UCSD-AML1 (cell line): ENCODE results near the gene KCTD17.
A peak's percentile ranks its signal among the peaks of the same experiment; 100 is the strongest.

ENCODE experiments used
- DNase-seq: peaks from one replicate; lab custom pipeline; 2025; ENCODE audit not compliant: unreplicated experiment; lab: John Stamatoyannopoulos, UW

The KCTD17 gene

DNA sequence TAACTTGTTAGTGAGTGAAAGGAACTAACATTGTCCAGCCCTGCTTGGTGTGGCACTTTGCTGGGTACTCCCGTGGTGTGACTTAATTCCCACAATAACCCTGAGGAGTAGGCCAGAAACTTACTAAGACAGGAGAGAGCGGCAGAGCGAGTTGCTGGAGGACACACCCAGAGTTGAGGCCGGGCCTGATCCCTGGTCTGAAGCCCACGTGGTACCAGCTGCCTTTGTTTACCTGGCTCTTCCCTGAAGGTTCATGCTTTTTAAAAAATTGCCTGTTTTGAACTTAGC is 31.4 kb upstream of the KCTD17 start:
- no peak for DNase-seq

DNA sequence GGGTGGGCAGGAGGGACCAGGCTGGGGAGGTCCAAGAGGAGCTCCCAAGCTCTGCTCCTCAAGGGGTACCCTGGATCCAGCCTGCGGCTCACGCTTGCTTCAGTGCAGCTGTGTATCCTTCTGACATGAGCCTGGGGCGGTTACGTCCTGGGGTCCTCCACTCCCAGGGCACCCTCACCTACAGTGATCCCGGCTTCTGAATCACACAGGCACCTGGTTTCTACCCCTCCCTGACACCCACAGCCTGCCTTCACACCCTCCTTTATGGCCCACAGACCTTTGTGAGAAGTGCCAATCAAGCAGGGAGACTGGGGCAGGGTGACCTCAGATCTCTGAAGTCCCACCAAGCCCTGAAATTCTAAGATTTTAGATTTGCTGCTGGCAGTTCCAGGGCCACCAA is 30.5 kb upstream of the KCTD17 start:
- DNase-seq, result no peak

DNA sequence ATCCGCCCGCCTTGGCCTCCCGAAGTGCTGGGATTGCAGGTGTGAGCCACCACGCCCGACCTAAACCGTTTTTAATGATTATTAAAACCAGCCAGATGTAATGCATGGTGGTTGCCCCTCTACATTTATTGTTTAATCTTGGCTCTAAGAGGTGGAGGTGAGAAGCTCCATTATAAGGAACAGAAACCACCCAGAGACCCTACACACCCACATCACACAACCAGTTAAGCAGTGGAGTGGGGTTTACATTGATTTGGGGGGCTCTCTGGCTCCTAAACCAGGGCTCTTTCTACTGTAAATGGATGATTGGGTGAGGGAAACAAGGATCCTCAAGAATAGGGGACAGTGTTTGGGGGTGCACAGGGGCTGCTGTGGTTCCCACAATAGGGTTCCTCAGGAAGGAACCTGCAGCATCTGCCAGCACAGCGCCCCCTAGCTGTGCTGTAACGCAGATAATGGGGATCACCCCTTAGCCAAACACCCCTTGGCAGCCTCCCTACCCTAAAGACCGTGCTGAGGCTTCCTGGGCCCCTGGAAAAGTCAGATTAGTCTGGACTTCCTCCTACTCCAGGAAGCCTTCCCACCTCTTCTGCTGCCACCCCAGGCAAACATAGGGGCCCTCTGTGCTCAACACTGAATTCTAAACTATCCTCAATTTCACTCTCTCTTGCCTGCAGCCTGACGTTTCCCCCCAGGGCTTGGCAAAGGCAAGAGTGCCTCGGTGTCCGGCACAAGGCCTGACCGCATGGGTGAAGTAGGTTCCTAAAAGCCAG is 29.6 kb upstream of the KCTD17 start:
- peak; percentile 61 for DNase-seq

DNA sequence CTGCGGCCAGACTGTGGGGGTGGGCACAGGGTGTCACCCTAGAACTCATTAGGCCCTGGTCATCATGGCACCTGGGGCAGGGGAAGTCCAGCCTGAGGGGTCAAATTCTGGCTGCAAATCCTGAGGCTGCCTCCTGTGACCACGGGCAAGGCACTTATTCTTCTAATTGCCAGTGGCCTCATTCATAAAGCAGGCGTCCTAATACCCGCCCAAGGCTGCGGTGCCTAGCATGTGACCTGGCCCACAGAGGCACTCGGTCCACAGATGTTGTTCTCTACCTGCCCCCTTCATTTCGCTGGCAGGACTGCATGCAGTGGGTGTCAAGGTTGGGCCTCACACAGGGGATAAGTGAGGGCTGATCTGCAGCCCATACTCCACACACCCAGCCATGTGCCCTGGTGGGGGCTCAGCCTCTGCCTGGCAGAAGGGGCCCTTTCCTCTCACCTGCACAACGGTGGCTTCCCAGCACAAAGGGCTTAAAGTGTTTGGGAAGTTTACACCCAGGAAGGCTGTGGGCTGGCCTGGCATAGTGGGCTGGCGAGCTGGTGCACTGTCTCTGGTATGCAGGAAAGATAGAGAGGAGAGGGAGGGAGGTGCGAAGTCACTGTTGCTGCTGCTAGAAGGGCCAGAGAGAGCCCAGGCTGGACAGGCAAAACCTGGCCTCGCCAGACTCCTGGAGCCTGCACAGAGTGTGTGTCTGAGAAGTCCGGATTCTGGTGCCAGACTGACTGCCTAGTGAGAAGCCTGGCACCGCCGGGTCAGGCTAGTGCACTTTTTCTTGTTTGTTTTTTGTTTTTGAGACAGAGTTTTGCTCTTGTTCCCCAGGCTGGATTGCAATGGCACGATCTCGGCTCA is 28.8 kb upstream of the KCTD17 start:
- no peak for DNase-seq

DNA sequence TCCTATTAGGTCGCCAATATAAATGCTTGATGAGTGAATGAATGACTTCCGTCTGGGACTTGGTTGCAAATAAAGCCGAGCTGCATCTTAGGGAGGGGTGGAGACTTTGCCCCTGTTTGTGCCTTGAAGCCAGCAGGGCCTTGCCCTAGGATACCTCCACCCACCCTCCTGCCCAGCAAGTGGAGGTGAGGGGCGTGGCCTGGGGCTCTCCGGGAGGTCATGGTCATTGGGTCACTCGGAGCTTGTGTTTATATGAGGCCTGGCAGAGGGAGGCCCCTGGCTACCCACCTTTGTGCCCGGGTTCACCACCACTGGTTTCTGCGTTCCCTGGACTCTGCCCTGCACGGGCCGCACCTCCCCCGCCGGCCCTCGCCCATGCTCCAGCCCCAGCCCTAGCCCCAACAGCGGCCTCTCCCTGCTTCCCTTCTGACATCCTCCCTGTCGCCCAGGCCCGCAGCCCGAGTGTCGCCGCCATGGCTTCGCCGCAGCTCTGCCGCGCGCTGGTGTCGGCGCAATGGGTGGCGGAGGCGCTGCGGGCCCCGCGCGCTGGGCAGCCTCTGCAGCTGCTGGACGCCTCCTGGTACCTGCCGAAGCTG is 27.7 kb upstream of the KCTD17 start:
- no peak for DNase-seq

GRCh38 chr22:37024339-37025157 is 27.0 kb upstream of the KCTD17 start:
- DNase-seq, result no peak

DNA sequence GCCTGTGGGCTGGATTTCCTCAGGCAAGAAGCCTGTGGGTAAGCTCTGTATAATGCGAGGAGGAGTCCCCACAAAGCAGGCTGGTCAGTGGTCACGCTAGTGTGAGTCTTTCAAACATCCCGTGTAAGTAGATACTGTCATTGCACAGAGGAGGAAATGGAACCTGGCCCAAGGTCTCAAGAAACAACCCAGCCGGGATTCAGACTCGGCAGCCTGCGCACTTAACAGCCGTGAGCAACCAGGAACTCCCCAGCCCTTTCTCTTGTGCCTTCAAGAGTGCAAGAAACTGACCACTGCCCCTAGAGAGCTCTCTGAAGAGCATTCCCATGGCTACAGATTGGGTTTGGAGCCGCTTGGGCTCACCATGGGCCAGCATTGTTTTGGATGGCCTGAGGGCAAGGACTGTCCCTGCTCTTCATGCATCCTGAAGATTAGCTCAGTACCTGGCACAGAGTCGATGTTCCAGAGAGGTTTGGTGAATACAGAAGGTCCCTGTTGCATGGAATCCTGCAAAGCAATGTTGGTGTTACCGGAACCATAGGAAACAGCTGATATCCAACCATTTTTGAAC is 26.0 kb upstream of the KCTD17 start:
- DNase-seq, result no peak

DNA sequence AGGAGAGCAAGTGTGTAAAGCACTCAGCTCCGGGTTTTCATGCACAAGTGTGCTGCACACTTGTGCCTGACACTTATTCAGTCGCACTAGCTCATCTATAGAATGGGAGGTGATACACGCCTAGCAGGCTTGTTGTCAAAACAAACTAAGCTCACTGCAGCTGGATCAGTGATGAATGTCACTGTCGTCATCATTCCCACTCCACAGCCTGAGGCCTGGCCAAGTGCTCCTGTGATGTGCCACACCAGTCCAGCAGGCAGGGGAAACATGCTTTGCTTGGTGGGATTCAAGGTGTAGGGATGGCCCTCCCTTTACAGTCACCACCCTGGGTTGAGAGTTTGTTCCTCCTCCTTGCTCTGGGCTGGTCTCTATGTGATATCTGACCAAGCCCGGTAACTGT is 25.2 kb upstream of the KCTD17 start:
- no peak for DNase-seq

DNA sequence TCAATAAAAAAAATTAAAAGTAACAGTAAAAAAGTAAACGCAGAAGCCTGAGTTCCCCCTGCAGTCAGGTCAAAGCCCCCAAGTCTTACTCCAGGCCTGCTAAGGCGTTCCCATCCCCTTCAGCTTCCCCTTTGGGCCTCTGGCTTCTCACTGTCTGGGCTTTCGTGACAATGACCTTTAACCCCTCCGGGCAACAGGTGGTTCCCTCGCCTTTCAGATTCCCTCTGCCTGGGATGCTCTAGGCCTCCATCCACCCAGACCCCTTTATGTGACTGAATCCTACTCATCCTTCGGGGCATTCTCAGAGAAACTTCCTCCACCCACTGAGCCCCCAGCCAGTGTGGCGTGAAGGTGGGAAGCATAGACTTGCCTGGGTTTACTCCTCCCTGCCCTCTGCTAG is 24.0 kb upstream of the KCTD17 start:
- DNase-seq, result no peak

DNA sequence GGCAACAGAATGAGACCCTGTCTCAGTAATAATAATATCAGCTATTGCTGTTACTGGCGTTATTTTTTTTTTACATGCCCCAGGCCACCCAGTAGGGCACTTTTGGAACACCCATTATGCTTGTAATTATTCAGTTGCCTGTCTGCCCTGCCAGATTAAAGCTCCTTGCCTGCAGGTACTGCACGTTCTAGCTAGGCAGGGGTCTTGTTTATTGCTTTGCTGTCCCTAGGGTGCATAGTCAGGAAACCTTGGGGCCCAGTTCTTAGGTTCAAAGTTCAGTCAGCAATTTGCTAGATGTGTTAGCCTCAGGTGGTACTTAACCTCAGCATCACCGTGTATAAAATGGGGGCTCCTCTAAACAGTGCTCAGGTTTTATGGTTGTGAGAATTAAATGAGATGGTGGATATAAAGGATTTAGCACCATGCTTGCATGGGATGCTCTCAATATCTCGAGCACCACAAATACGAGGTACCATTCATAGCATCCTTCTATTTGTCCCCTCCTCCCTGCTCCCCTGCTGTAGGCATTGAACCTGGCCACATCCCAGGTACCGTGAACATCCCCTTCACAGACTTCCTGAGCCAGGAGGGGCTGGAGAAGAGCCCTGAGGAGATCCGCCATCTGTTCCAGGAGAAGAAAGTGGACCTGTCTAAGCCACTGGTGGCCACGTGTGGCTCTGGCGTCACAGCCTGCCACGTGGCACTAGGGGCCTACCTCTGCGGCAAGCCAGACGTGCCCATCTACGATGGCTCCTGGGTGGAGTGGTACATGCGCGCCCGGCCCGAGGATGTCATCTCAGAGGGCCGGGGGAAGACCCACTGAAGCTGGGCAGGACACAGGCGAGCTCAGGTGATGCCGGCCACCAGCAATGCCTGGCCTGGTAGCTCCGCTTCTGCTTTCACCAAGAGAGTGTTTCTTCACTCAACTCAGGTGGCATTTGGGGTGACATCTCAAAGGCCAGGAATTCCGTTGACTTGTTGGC is 22.6 kb upstream of the KCTD17 start:
- no peak for DNase-seq

DNA sequence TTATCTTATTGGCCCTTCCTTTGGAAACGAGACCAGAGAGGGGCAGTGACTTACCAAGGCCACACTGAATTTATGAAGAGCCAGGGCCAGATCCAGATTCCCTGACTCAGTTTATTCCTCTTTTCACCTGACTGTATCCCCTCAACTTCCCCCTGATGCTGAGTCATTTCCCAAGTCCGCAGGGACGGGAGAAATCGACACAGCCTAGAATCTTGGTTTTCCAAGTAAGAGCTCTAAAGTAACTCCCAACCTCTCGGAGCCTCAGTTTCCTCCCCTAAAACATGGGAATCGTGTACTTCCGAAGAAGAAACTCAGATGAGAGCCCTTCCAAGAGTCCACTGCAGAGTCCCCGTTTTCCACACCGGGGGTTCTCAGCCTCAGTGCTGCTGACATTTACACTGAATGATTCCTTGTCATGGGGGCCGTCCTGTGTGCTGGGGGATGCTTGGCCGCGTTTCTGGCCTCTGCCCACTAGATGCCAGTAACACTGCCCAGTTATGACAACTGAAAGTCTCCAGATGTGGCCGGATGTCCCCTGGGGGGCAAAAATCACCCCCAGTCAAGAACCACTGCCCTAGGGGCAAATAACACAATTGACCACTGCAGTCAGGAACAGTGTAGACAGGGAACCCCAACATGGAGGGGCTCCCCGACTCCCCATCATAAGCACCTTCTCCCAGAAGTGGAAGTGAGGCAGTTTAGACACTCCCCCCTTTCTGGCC is 20.8 kb upstream of the KCTD17 start:
- DNase-seq, result no peak

GRCh38 chr22:37032134-37032534 is 19.4 kb upstream of the KCTD17 start:
- DNase-seq, result no peak

GRCh38 chr22:37032535-37033460 is 18.7 kb upstream of the KCTD17 start:
- no peak for DNase-seq

GRCh38 chr22:37033605-37034430 is 17.7 kb upstream of the KCTD17 start:
- no peak for DNase-seq

DNA sequence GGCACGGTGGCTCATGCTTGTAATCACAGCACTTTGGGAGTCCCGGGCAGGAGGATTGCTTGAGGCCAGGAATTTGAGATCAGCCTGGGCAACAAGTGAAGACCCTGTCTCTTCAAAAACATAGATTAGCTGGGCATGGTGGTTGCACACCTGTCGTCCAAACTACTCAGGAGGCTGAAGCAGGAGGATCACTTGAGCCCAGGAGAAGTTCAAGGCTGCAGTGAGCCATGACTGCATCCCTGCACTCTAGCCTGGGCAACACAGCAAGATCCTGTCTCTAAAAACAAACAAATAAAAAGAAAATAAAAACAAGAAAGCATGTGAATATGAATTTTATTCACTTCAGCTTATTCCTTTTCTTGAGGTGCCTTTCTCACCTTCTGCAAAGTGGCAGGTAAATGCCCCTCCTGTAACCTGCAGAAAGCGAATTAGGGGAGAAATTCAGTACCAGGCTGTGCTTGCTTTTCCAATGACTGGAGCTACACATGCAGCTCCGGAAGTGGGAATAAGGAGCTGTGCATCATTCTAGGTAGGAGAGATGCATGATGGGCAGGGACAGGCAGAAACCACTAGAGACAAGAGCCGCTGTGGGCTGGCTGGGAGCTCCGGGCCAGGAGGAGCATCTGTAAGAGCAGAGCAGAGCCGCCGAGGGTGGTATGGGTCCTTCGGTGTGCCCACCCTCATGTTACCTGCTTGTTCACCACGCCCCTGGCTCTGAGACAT is 14.7 kb upstream of the KCTD17 start:
- DNase-seq, result no peak

GRCh38 chr22:37037669-37038068 is 13.9 kb upstream of the KCTD17 start:
- no peak for DNase-seq

GRCh38 chr22:37039466-37039865 is 12.1 kb upstream of the KCTD17 start:
- no peak for DNase-seq
